Activated CD4-positive, alpha-beta memory T cell treated with anti-CD3 and anti-CD28 coated beads, Interleukin-2, amount 10 ng/mL, durations not matched to agents 7 days and 5 days (primary cell): ENCODE results near the gene DNAAF9. TPM values are rescaled to one million over a fixed set of nuclear protein-coding genes. Genes with fewer than 3 reads are reported as not detected.

Source experiments
- CTCF ChIA-PET: fragments of 350-600 bp; sonication (Branson Sonifier 250); formaldehyde crosslinking; loops from one replicate; lab custom pipeline; 2021; ENCODE audit warnings: antibody characterized with exemption, inconsistent platforms; lab: Charles Lee
- POLR2A ChIA-PET: fragments of 350-600 bp; sonication (Branson Sonifier 250); formaldehyde crosslinking; loops from one replicate; lab custom pipeline; 2021; ENCODE audit warnings: antibody characterized with exemption; lab: Charles Lee
- DNase-seq: peaks from one replicate; pipeline ENCODE4 v3.0.0-alpha.2; 2020
- H3K27ac Mint-ChIP-seq: one replicate; pipeline ENCODE4 v1.8.0; 2021; ENCODE audit warnings: mild to moderate bottlenecking, mixed read lengths
- H3K27me3 Mint-ChIP-seq: one replicate; pipeline ENCODE4 v1.8.0; 2021; ENCODE audit warnings: mixed read lengths
- H3K36me3 Mint-ChIP-seq: one replicate; pipeline ENCODE4 v1.8.0; 2021; ENCODE audit warnings: low read depth, mixed read lengths
- H3K4me1 Mint-ChIP-seq: one replicate; pipeline ENCODE4 v1.8.0; 2021; ENCODE audit warnings: mixed read lengths
- H3K4me3 Mint-ChIP-seq: one replicate; pipeline ENCODE4 v1.8.0; 2021; ENCODE audit warnings: mild to moderate bottlenecking, mixed read lengths
- H3K9me3 Mint-ChIP-seq: one replicate; pipeline ENCODE4 v1.8.0; 2021; ENCODE audit warnings: mixed read lengths
- total RNA-seq, 2 experiments: library from RNA; stranded (reverse); gene quantifications; one replicate each; pipeline ENCODE4 v1.2.3, GENCODE V29; 2021

Gene DNAAF9
- total RNA-seq, 2 experiments from 2014 or later = 3.5 to 3.9 TPM

GRCh38 chr20:3390759-3391425 is 16.6 kb downstream of the DNAAF9 start:
- H3K4me3 Mint-ChIP-seq = no peak overlapping the region
- no peak for DNase-seq
- no peak overlapping the region for H3K27ac Mint-ChIP-seq
- peaks cover 6% of the 10 kb centered on the region for H3K9me3 Mint-ChIP-seq
- ChIA-PET POLR2A (no interaction called here), CTCF (no interaction called here)
- H3K36me3 Mint-ChIP-seq = peaks cover 10% of the 10 kb centered on the region
- no peaks in the 10 kb centered on the region for H3K27me3 Mint-ChIP-seq
- H3K4me1 Mint-ChIP-seq = no peaks in the 10 kb centered on the region

- peak; percentile 25 for DNase-seq
- peaks cover 9% of the 10 kb centered on the region for H3K9me3 Mint-ChIP-seq
- H3K4me3 Mint-ChIP-seq = no peak overlapping the region
- H3K36me3 Mint-ChIP-seq = peaks cover 26% of the 10 kb centered on the region
- ChIA-PET CTCF (no interaction called here), POLR2A (no interaction called here)
- H3K4me1 Mint-ChIP-seq = peaks cover 18% of the 10 kb centered on the region
- peak overlapping the region; percentile 22 for H3K27ac Mint-ChIP-seq
- no peaks in the 10 kb centered on the region for H3K27me3 Mint-ChIP-seq
Observed at GRCh38 chr20:3383878-3384495, 23.5 kb downstream of the DNAAF9 start.

- no peak for DNase-seq
- ChIA-PET CTCF (no interaction called here), POLR2A (no interaction called here)
- Mint-ChIP-seq H3K9me3 (peaks cover 9% of the 10 kb centered on the region), H3K27me3 (no peaks in the 10 kb centered on the region), H3K36me3 (peaks cover 32% of the 10 kb centered on the region), H3K27ac (no peak overlapping the region), H3K4me1 (peaks cover 21% of the 10 kb centered on the region), H3K4me3 (no peak overlapping the region)
Observed at GRCh38 chr20:3382836-3383235, 24.6 kb downstream of the DNAAF9 start.

GRCh38 chr20:3380228-3381070 is 27.0 kb downstream of the DNAAF9 start:
- H3K4me1 Mint-ChIP-seq = peaks cover 21% of the 10 kb centered on the region
- ChIA-PET CTCF (no interaction called here), POLR2A (no interaction called here)
- H3K27ac Mint-ChIP-seq = no peak overlapping the region
- no peaks in the 10 kb centered on the region for H3K27me3 Mint-ChIP-seq
- no peak overlapping the region for H3K4me3 Mint-ChIP-seq
- H3K9me3 Mint-ChIP-seq = peaks cover 6% of the 10 kb centered on the region
- H3K36me3 Mint-ChIP-seq = peaks cover 27% of the 10 kb centered on the region
- no peak for DNase-seq

GRCh38 chr20:3378138-3378537 is 29.3 kb downstream of the DNAAF9 start:
- Mint-ChIP-seq H3K4me1 (peaks cover 3% of the 10 kb centered on the region), H3K9me3 (no peaks in the 10 kb centered on the region), H3K36me3 (peaks cover 35% of the 10 kb centered on the region), H3K27ac (no peak overlapping the region), H3K4me3 (no peak overlapping the region), H3K27me3 (no peaks in the 10 kb centered on the region)
- ChIA-PET CTCF (no interaction called here), POLR2A (no interaction called here)
- DNase-seq = no peak

- ChIA-PET POLR2A (no interaction called here), CTCF (no interaction called here)
- H3K4me3 Mint-ChIP-seq = no peak overlapping the region
- no peaks in the 10 kb centered on the region for H3K9me3 Mint-ChIP-seq
- no peaks in the 10 kb centered on the region for H3K27me3 Mint-ChIP-seq
- peaks cover 3% of the 10 kb centered on the region for H3K4me1 Mint-ChIP-seq
- H3K27ac Mint-ChIP-seq = no peak overlapping the region
- peaks cover 31% of the 10 kb centered on the region for H3K36me3 Mint-ChIP-seq
- DNase-seq = no peak
Observed at GRCh38 chr20:3377644-3378043, 29.8 kb downstream of the DNAAF9 start.

- DNase-seq = no peak
- H3K27me3 Mint-ChIP-seq = no peaks in the 10 kb centered on the region
- no peaks in the 10 kb centered on the region for H3K9me3 Mint-ChIP-seq
- H3K4me1 Mint-ChIP-seq = peaks cover 7% of the 10 kb centered on the region
- H3K36me3 Mint-ChIP-seq = peaks cover 38% of the 10 kb centered on the region
- no peak overlapping the region for H3K27ac Mint-ChIP-seq
- no peak overlapping the region for H3K4me3 Mint-ChIP-seq
- ChIA-PET CTCF (no interaction called here), POLR2A (no interaction called here)
Observed at GRCh38 chr20:3374296-3374695, 33.2 kb downstream of the DNAAF9 start.

GRCh38 chr20:3371754-3372153 is 35.7 kb downstream of the DNAAF9 start:
- no peak overlapping the region for H3K27ac Mint-ChIP-seq
- ChIA-PET CTCF (no interaction called here), POLR2A (no interaction called here)
- DNase-seq = no peak
- peaks cover 14% of the 10 kb centered on the region for H3K4me1 Mint-ChIP-seq
- no peaks in the 10 kb centered on the region for H3K27me3 Mint-ChIP-seq
- H3K36me3 Mint-ChIP-seq = peaks cover 29% of the 10 kb centered on the region
- no peak overlapping the region for H3K4me3 Mint-ChIP-seq
- no peaks in the 10 kb centered on the region for H3K9me3 Mint-ChIP-seq

GRCh38 chr20:3367089-3367488 is 40.4 kb downstream of the DNAAF9 start:
- Mint-ChIP-seq H3K27ac (no peak overlapping the region), H3K27me3 (no peaks in the 10 kb centered on the region), H3K36me3 (peaks cover 11% of the 10 kb centered on the region), H3K9me3 (no peaks in the 10 kb centered on the region), H3K4me3 (no peak overlapping the region), H3K4me1 (peaks cover 13% of the 10 kb centered on the region)
- CTCF ChIA-PET = interaction anchor here (0.6 kb wide), 1 partner anchor 371 kb away, joined by 3 read pairs; no protein-coding TSS in a partner anchor
- POLR2A ChIA-PET = no interaction called here
- no peak for DNase-seq

GRCh38 chr20:3364323-3365013 is 43.0 kb downstream of the DNAAF9 start:
- no peak for DNase-seq
- H3K36me3 Mint-ChIP-seq = peaks cover 6% of the 10 kb centered on the region
- H3K4me3 Mint-ChIP-seq = no peak overlapping the region
- POLR2A ChIA-PET = no interaction called here
- H3K27ac Mint-ChIP-seq = no peak overlapping the region
- H3K4me1 Mint-ChIP-seq = peaks cover 10% of the 10 kb centered on the region
- H3K27me3 Mint-ChIP-seq = no peaks in the 10 kb centered on the region
- CTCF ChIA-PET = no interaction called here
- H3K9me3 Mint-ChIP-seq = no peaks in the 10 kb centered on the region

- H3K4me3 Mint-ChIP-seq = no peak overlapping the region
Observed at GRCh38 chr20:3360752-3361151, 46.7 kb downstream of the DNAAF9 start.

GRCh38 chr20:3358676-3359340 is 48.7 kb downstream of the DNAAF9 start:
- no peak for DNase-seq
- no peaks in the 10 kb centered on the region for H3K27me3 Mint-ChIP-seq
- ChIA-PET CTCF (no interaction called here), POLR2A (no interaction called here)
- H3K9me3 Mint-ChIP-seq = no peaks in the 10 kb centered on the region
- no peaks in the 10 kb centered on the region for H3K36me3 Mint-ChIP-seq
- H3K4me1 Mint-ChIP-seq = no peaks in the 10 kb centered on the region
- no peak overlapping the region for H3K27ac Mint-ChIP-seq
- no peak overlapping the region for H3K4me3 Mint-ChIP-seq

More at GRCh38 chr20:3360752-3361151, 46.7 kb downstream of the DNAAF9 start:
- CTCF ChIA-PET = no interaction called here
- no peaks in the 10 kb centered on the region for H3K4me1 Mint-ChIP-seq
- POLR2A ChIA-PET = no interaction called here
- H3K27me3 Mint-ChIP-seq = no peaks in the 10 kb centered on the region
- no peak overlapping the region for H3K27ac Mint-ChIP-seq
- DNase-seq = no peak
- no peaks in the 10 kb centered on the region for H3K9me3 Mint-ChIP-seq
- peaks cover 1% of the 10 kb centered on the region for H3K36me3 Mint-ChIP-seq
